WTC11 (cell line): ENCODE results near the gene TBC1D23. TPM values are rescaled to one million over a fixed set of nuclear protein-coding genes. Genes with fewer than 3 reads are reported as not detected.

ENCODE experiments used
- ATAC-seq: fragments of 200-7000 bp; cut with Tn5 transposase; 2 replicates; pipeline ENCODE4 v1.10.0; 2021; ENCODE audit warnings: mild to moderate bottlenecking, moderate library complexity
- CTCF ChIA-PET: fragments of 300-600 bp; sonication (Branson Sonifier 250); formaldehyde crosslinking; loops from one replicate; lab custom pipeline; 2021; ENCODE audit warnings: antibody characterized with exemption; lab: Charles Lee
- POLR2A ChIA-PET: fragments of 350-600 bp; sonication (Branson Sonifier 250); formaldehyde crosslinking; loops from one replicate; lab custom pipeline; 2021; ENCODE audit warnings: antibody characterized with exemption; lab: Charles Lee
- DNase-seq: peaks from one replicate; pipeline ENCODE4 v3.0.0; 2021; ENCODE audit warnings: low spot score
- H3K27ac Mint-ChIP-seq: 2 replicates; pipeline ENCODE4 v1.8.0; 2021; ENCODE audit warnings: mixed read lengths
- H3K27me3 Mint-ChIP-seq: 2 replicates; pipeline ENCODE4 v1.8.0; 2021; ENCODE audit warnings: low read depth, mild to moderate bottlenecking, moderate library complexity, mixed read lengths
- H3K36me3 Mint-ChIP-seq: 2 replicates; pipeline ENCODE4 v1.8.0; 2021; ENCODE audit warnings: mixed read lengths
- H3K4me1 Mint-ChIP-seq: 2 replicates; pipeline ENCODE4 v1.8.0; 2022; ENCODE audit warnings: mixed read lengths
- H3K4me3 Mint-ChIP-seq: 2 replicates; pipeline ENCODE4 v1.8.0; 2021; ENCODE audit warnings: mild to moderate bottlenecking, moderate library complexity, mixed read lengths
- H3K9me3 Mint-ChIP-seq: 2 replicates; pipeline ENCODE4 v1.8.0; 2021; ENCODE audit warnings: mixed read lengths
- ATF1 ChIP-seq: sonication (generic); formaldehyde crosslinking; IDR thresholded peaks from 2 replicates; pipeline ENCODE4 v1.8.1; 2023; ENCODE audit warnings: mild to moderate bottlenecking, moderate library complexity, missing genetic modification reagents
- CREM ChIP-seq: sonication (generic); formaldehyde crosslinking; IDR thresholded peaks from 2 replicates; pipeline ENCODE4 v1.8.1; 2022; ENCODE audit warnings: mild to moderate bottlenecking, missing genetic modification reagents, moderate library complexity
- ELF4 ChIP-seq: sonication (generic); formaldehyde crosslinking; IDR thresholded peaks from 2 replicates; pipeline ENCODE4 v1.8.1; 2022; ENCODE audit warnings: low read depth, mild to moderate bottlenecking, moderate library complexity, missing genetic modification reagents
- EMX1 ChIP-seq: fragments of 250-450 bp; sonication (Bioruptor Pico); IDR thresholded peaks from 2 replicates; pipeline ENCODE4 v1.8.0; 2021; ENCODE audit warnings: mild to moderate bottlenecking
- FOXJ3 ChIP-seq: sonication (generic); formaldehyde crosslinking; IDR thresholded peaks from 2 replicates; pipeline ENCODE4 v1.9.0; 2021; ENCODE audit warnings: missing genetic modification reagents, mild to moderate bottlenecking, borderline replicate concordance
- GABPB1 ChIP-seq: sonication (generic); formaldehyde crosslinking; IDR thresholded peaks from 2 replicates; pipeline ENCODE4 v1.8.1; 2023; ENCODE audit warnings: mild to moderate bottlenecking, missing genetic modification reagents
- HMGA2 ChIP-seq: fragments of 250-450 bp; sonication (Bioruptor Pico); IDR thresholded peaks from 2 replicates; pipeline ENCODE4 v1.4.0; 2021; ENCODE audit warnings: mild to moderate bottlenecking, moderate library complexity
- JAZF1 ChIP-seq: fragments of 250-450 bp; sonication (Bioruptor Pico); IDR thresholded peaks from 2 replicates; pipeline ENCODE4 v1.9.0; 2021; ENCODE audit warnings: moderate library complexity, mild to moderate bottlenecking, inconsistent platforms
- KAT7 ChIP-seq: sonication (generic); formaldehyde crosslinking; IDR thresholded peaks from 2 replicates; pipeline ENCODE4 v1.8.1; 2023; ENCODE audit warnings: missing genetic modification reagents, mild to moderate bottlenecking, borderline replicate concordance
- MXD4 ChIP-seq: fragments of 250-450 bp; sonication (Bioruptor Pico); IDR thresholded peaks from 2 replicates; pipeline ENCODE4 v1.8.0; 2021; ENCODE audit warnings: mild to moderate bottlenecking, moderate library complexity, borderline replicate concordance
- NFYB ChIP-seq: sonication (generic); formaldehyde crosslinking; conservative IDR thresholded peaks from 2 replicates; pipeline ENCODE4 v1.8.0; 2022; ENCODE audit warnings: low read depth, missing genetic modification reagents
- NR3C1 ChIP-seq: sonication (generic); formaldehyde crosslinking; conservative IDR thresholded peaks from 2 replicates; pipeline ENCODE4 v1.8.1; 2023; ENCODE audit warnings: low read depth, mild to moderate bottlenecking, missing genetic modification reagents
- SMAD4 ChIP-seq: sonication (generic); formaldehyde crosslinking; IDR thresholded peaks from 2 replicates; pipeline ENCODE4 v1.8.0; 2022; ENCODE audit warnings: mild to moderate bottlenecking, missing genetic modification reagents
- SOX15 ChIP-seq: fragments of 250-450 bp; sonication (Bioruptor Pico); IDR thresholded peaks from 2 replicates; pipeline ENCODE4 v1.9.0; 2021; ENCODE audit warnings: mild to moderate bottlenecking
- TEAD4 ChIP-seq: sonication (generic); formaldehyde crosslinking; IDR thresholded peaks from 2 replicates; pipeline ENCODE4 v1.8.0; 2022; ENCODE audit warnings: mild to moderate bottlenecking, missing genetic modification reagents
- TP53 ChIP-seq: sonication (generic); formaldehyde crosslinking; IDR thresholded peaks from 2 replicates; pipeline ENCODE4 v1.8.1; 2023; ENCODE audit warnings: mild to moderate bottlenecking, missing genetic modification reagents
- ZNF263 ChIP-seq: sonication (generic); formaldehyde crosslinking; IDR thresholded peaks from 2 replicates; pipeline ENCODE4 v1.8.1; 2022; ENCODE audit warnings: low read depth, mild to moderate bottlenecking, moderate library complexity, missing genetic modification reagents
- ZNF317 ChIP-seq: sonication (generic); formaldehyde crosslinking; IDR thresholded peaks from 2 replicates; pipeline ENCODE4 v1.8.1; 2023; ENCODE audit warnings: low read depth, mild to moderate bottlenecking, moderate library complexity, missing genetic modification reagents, borderline replicate concordance
- ZNF416 ChIP-seq: fragments of 250-450 bp; sonication (Bioruptor Pico); IDR thresholded peaks from 2 replicates; pipeline ENCODE4 v1.9.0; 2021; ENCODE audit warnings: mild to moderate bottlenecking, inconsistent platforms
- ZNF423 ChIP-seq: fragments of 250-450 bp; sonication (Bioruptor Pico); IDR thresholded peaks from 2 replicates; pipeline ENCODE4 v2.1.2; 2022; ENCODE audit warnings: mild to moderate bottlenecking, moderate library complexity
- total RNA-seq: library from RNA; stranded (reverse); gene quantifications from 3 replicates; pipeline ENCODE4 v1.2.3, GENCODE V29; 2021
- TF ChIP-seq, protein P1 (sequence below): sonication (generic); formaldehyde crosslinking; IDR thresholded peaks from 2 replicates; pipeline ENCODE4 v1.8.0; 2022; ENCODE audit warnings: mild to moderate bottlenecking, missing genetic modification reagents
- TF ChIP-seq, protein P2 (sequence below): sonication (generic); formaldehyde crosslinking; IDR thresholded peaks from 2 replicates; pipeline ENCODE4 v1.8.1; 2022; ENCODE audit warnings: missing genetic modification reagents, borderline replicate concordance
- TF ChIP-seq, protein P3 (sequence below): sonication (generic); formaldehyde crosslinking; conservative IDR thresholded peaks from 2 replicates; pipeline ENCODE4 v1.8.1; 2022; ENCODE audit warnings: mild to moderate bottlenecking, missing genetic modification reagents
- TF ChIP-seq, protein P4 (sequence below): fragments of 200-600 bp; IDR thresholded peaks from 2 replicates; pipeline ENCODE4 v1.8.0; 2022; ENCODE audit warnings: antibody characterized with exemption
- TF ChIP-seq, protein P5 (sequence below): sonication (generic); formaldehyde crosslinking; IDR thresholded peaks from 2 replicates; pipeline ENCODE4 v1.8.0; 2022; ENCODE audit warnings: mild to moderate bottlenecking, missing genetic modification reagents
- TF ChIP-seq, protein P6 (sequence below): sonication (generic); formaldehyde crosslinking; IDR thresholded peaks from 2 replicates; pipeline ENCODE4 v1.8.0; 2022; ENCODE audit warnings: mild to moderate bottlenecking, missing genetic modification reagents
- TF ChIP-seq, protein P7 (sequence below): fragments of 250-450 bp; sonication (Bioruptor Pico); IDR thresholded peaks from 2 replicates; pipeline ENCODE4 v1.8.0; 2021; ENCODE audit warnings: mild to moderate bottlenecking
- TF ChIP-seq, protein P8 (sequence below): fragments of 250-450 bp; sonication (Bioruptor Pico); IDR thresholded peaks from 2 replicates; pipeline ENCODE4 v1.9.0; 2021; ENCODE audit warnings: mild to moderate bottlenecking

The TBC1D23 gene
- total RNA-seq, 1 experiment from 2014 or later: 73.6 TPM

DNA sequence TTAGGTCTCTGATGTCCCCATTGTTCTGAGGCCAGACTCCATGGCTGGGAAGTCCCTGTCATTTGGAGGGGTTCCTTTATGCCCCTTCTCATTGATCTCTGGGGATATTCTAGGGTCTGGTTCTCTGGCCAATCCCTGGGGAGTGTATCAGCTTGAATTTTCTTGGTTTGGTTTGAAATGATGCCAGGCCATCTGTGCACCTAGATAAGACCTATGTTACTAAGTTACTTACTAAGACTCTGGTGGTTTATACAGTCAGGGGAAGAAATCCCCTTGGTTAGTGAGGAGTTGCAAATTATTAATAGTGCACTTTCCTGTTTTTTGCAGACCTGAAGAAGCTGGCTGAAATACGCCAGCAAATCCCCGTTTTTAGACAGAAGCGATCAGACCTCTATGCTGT, 94.1 kb downstream of the TBC1D23 start (continued):
- TF ChIP-seq, protein P1, sequence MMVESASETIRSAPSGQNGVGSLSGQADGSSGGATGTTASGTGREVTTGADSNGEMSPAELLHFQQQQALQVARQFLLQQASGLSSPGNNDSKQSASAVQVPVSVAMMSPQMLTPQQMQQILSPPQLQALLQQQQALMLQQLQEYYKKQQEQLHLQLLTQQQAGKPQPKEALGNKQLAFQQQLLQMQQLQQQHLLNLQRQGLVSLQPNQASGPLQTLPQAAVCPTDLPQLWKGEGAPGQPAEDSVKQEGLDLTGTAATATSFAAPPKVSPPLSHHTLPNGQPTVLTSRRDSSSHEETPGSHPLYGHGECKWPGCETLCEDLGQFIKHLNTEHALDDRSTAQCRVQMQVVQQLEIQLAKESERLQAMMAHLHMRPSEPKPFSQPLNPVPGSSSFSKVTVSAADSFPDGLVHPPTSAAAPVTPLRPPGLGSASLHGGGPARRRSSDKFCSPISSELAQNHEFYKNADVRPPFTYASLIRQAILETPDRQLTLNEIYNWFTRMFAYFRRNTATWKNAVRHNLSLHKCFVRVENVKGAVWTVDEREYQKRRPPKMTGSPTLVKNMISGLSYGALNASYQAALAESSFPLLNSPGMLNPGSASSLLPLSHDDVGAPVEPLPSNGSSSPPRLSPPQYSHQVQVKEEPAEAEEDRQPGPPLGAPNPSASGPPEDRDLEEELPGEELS (CRISPR knock-in tag): no peak
- TF ChIP-seq CREM (no peak), ZNF416 (CRISPR knock-in tag) (no peak), NR3C1 (CRISPR knock-in tag) (no peak), KAT7 (CRISPR knock-in tag) (no peak), JAZF1 (CRISPR knock-in tag) (no peak)
- TF ChIP-seq, protein P2, sequence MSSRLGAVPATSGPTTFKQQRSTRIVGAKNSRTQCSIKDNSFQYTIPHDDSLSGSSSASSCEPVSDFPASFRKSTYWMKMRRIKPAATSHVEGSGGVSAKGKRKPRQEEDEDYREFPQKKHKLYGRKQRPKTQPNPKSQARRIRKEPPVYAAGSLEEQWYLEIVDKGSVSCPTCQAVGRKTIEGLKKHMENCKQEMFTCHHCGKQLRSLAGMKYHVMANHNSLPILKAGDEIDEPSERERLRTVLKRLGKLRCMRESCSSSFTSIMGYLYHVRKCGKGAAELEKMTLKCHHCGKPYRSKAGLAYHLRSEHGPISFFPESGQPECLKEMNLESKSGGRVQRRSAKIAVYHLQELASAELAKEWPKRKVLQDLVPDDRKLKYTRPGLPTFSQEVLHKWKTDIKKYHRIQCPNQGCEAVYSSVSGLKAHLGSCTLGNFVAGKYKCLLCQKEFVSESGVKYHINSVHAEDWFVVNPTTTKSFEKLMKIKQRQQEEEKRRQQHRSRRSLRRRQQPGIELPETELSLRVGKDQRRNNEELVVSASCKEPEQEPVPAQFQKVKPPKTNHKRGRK: no peak

DNA sequence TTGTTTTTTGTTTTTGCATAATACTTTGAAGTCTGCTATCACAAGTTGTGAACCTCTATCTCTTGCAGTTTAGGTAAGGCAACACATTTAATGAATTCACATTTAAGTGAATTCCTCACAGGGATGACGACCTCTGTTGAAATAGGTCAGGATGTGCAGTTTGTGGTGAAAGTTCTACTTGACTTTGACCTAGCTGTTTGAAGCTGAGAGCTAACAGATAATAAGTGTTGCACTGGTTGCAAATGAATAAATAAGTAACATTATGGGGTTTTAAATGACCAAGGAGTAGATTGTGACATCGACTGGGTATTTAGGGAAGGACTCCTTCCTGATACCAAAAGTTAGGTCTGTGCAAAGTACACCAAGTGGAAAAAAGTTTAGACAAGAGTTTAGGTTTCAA, 97.6 kb downstream of the TBC1D23 start:
- Mint-ChIP-seq H3K27ac (no peak overlapping the region), H3K4me1 (no peaks in the 10 kb centered on the region), H3K4me3 (no peak overlapping the region), H3K36me3 (peaks cover 21% of the 10 kb centered on the region), H3K9me3 (peaks cover 7% of the 10 kb centered on the region), H3K27me3 (no peaks in the 10 kb centered on the region)
- POLR2A ChIA-PET: no interaction called here
- TF ChIP-seq KAT7 (CRISPR knock-in tag) (no peak), HMGA2 (CRISPR knock-in tag) (no peak), ZNF317 (CRISPR knock-in tag) (no peak), EMX1 (CRISPR knock-in tag) (no peak), FOXJ3 (CRISPR knock-in tag) (no peak)
- TF ChIP-seq, protein P3, sequence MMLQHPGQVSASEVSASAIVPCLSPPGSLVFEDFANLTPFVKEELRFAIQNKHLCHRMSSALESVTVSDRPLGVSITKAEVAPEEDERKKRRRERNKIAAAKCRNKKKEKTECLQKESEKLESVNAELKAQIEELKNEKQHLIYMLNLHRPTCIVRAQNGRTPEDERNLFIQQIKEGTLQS (CRISPR knock-in tag): no peak
- TF ChIP-seq, protein P4, sequence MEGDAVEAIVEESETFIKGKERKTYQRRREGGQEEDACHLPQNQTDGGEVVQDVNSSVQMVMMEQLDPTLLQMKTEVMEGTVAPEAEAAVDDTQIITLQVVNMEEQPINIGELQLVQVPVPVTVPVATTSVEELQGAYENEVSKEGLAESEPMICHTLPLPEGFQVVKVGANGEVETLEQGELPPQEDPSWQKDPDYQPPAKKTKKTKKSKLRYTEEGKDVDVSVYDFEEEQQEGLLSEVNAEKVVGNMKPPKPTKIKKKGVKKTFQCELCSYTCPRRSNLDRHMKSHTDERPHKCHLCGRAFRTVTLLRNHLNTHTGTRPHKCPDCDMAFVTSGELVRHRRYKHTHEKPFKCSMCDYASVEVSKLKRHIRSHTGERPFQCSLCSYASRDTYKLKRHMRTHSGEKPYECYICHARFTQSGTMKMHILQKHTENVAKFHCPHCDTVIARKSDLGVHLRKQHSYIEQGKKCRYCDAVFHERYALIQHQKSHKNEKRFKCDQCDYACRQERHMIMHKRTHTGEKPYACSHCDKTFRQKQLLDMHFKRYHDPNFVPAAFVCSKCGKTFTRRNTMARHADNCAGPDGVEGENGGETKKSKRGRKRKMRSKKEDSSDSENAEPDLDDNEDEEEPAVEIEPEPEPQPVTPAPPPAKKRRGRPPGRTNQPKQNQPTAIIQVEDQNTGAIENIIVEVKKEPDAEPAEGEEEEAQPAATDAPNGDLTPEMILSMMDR: no peak
- DNase-seq (no peak), ATAC-seq (no peak)
- CTCF ChIA-PET: no interaction called here

DNA sequence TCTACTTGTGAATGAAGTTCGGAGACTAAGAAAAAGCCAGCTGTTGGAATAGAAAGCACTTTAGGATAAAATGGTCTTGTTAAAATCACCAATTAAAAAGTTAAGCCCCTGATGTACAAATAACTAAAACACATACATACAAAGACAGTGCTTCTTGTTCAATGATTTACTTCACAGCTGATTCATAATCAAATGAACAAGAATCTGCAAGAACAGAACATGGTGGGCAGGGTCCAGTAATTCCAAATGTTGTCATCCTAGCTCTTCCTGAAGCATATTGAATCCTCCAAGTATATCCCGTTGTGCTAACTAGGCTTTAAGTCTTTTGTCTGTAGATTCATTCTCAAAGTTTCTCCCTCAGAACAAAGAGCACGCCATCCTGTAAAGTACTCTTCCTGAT, 98.2 kb downstream of the TBC1D23 start:
- H3K27ac Mint-ChIP-seq: 0 out of 2 replicates have a peak overlapping the region, but pooled peaks have one; percentile 54
- peaks cover 9% of the 10 kb centered on the region for H3K9me3 Mint-ChIP-seq
- no peaks in the 10 kb centered on the region for H3K27me3 Mint-ChIP-seq
- no peak for DNase-seq
- ChIA-PET CTCF (interaction anchor here (1.3 kb wide), 1 partner anchor 134 kb away, joined by 3 read pairs; the partner anchor contains the start of gene TMEM45A), POLR2A (no interaction called here)
- TF ChIP-seq SMAD4: no peak
- no peak for TF ChIP-seq GABPB1 (CRISPR knock-in tag)
- no peak for TF ChIP-seq NFYB (CRISPR knock-in tag)
- TF ChIP-seq, protein P5, sequence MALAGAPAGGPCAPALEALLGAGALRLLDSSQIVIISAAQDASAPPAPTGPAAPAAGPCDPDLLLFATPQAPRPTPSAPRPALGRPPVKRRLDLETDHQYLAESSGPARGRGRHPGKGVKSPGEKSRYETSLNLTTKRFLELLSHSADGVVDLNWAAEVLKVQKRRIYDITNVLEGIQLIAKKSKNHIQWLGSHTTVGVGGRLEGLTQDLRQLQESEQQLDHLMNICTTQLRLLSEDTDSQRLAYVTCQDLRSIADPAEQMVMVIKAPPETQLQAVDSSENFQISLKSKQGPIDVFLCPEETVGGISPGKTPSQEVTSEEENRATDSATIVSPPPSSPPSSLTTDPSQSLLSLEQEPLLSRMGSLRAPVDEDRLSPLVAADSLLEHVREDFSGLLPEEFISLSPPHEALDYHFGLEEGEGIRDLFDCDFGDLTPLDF (CRISPR knock-in tag): no peak
- no peak for TF ChIP-seq TEAD4 (CRISPR knock-in tag)
- TF ChIP-seq ELF4 (CRISPR knock-in tag): no peak
- TF ChIP-seq ZNF263 (CRISPR knock-in tag): no peak
- TF ChIP-seq, protein P6, sequence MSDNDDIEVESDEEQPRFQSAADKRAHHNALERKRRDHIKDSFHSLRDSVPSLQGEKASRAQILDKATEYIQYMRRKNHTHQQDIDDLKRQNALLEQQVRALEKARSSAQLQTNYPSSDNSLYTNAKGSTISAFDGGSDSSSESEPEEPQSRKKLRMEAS (CRISPR knock-in tag): no peak
- no peak for TF ChIP-seq TP53 (CRISPR knock-in tag)
- no peak for TF ChIP-seq ATF1 (CRISPR knock-in tag)
- TF ChIP-seq, protein P7, sequence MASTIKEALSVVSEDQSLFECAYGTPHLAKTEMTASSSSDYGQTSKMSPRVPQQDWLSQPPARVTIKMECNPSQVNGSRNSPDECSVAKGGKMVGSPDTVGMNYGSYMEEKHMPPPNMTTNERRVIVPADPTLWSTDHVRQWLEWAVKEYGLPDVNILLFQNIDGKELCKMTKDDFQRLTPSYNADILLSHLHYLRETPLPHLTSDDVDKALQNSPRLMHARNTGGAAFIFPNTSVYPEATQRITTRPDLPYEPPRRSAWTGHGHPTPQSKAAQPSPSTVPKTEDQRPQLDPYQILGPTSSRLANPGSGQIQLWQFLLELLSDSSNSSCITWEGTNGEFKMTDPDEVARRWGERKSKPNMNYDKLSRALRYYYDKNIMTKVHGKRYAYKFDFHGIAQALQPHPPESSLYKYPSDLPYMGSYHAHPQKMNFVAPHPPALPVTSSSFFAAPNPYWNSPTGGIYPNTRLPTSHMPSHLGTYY (CRISPR knock-in tag): no peak
- no peak for TF ChIP-seq ZNF423 (CRISPR knock-in tag)
- no peak for TF ChIP-seq EMX1 (CRISPR knock-in tag)
- no peak for TF ChIP-seq MXD4 (CRISPR knock-in tag)
- TF ChIP-seq, protein P8, sequence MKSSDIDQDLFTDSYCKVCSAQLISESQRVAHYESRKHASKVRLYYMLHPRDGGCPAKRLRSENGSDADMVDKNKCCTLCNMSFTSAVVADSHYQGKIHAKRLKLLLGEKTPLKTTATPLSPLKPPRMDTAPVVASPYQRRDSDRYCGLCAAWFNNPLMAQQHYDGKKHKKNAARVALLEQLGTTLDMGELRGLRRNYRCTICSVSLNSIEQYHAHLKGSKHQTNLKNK (CRISPR knock-in tag): no peak
- no peak for TF ChIP-seq SOX15 (CRISPR knock-in tag)
- H3K4me3 Mint-ChIP-seq: no peak overlapping the region
- no peaks in the 10 kb centered on the region for H3K4me1 Mint-ChIP-seq
- ATAC-seq: no peak
- peaks cover 27% of the 10 kb centered on the region for H3K36me3 Mint-ChIP-seq
